Stimulated activated CD4-positive, alpha-beta T cell treated with anti-CD3 and anti-CD28 coated beads, Interleukin-2, amount 100 ng/mL, for 24 hours (primary cell): Measurements from ENCODE around the gene HEATR5A.
A peak's percentile ranks its signal among the peaks of the same experiment; 100 is the strongest.
"Not testable (repeated sequence)": the region's sequence is repeated elsewhere in the genome, so short reads cannot be mapped to it uniquely, and the experiment has no call there.

Experiments used
- DNase-seq, 2 donors: peaks; one replicate each; pipeline ENCODE4 v3.0.0-alpha.2; 2020

HEATR5A gene

DNA sequence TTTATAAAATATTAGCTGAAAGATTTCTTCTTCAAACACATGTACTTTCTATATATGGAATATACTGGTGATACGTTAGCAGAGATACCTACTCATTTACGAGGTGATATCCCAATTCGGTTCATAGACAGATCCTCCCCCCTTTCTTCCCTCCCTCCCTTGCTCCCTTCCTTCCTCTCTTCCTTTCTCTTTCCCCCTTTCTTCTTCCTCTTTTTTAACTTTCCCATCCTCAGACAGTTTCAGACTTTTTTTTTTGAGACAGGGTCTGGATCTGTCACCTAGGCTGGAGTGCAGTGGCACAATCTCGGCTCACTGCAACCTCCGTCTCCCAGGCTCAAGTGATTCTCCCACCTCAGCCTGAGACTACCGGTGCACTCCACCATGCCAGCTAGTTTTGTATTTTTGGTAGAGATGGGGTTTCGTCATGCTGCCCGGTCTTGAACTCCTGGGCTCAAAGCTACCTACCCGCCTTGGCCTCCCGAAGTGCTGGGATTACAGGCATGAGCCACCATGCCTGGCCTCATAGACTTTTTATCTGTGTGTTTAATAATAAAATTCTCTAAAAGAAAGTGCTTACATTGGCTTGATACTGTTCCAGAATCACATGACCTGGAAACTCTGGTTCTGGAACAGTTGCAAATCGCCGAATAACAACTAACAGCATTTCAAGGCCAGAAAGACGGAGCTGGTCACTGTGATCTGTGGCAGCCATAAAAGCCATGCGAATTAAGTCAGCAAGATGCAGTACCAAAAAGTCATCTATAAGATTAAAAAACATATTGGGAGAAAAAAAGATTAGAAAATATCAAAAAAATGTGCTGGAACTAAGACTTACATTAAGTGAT, 99.2 kb downstream of the HEATR5A start:
- DNase-seq, result no peak

- no peak for DNase-seq
Measured at GRCh38 chr14:31320216-31320615, 100.1 kb downstream of the HEATR5A start.

- DNase-seq, result no peak
Measured at GRCh38 chr14:31319701-31320100, 100.6 kb downstream of the HEATR5A start.

- DNase-seq, result no peak
Measured at GRCh38 chr14:31312934-31313333, 107.4 kb downstream of the HEATR5A start.

- DNase-seq, result not testable (repeated sequence)
Measured at GRCh38 chr14:31312370-31312769, 108.0 kb downstream of the HEATR5A start.

DNA sequence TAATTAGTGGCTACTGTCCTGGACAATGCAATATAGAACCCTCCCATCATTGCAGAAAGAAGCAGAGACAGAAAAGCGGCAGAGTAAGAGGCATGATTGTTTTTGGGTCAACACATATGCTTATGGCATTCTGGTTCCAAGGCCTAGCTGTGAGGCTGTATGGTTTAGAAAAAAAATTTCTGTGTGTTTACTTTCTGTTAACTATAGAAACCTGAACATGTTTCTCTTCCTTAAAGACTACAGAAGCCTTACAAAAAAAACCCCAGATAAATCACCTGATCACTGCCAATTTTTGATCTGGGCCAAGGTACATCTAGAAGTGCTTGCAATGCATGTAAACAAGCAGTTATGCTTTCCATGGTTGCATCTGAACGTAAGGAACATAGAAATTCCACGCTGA, 112.7 kb downstream of the HEATR5A start:
- no peak for DNase-seq

DNA sequence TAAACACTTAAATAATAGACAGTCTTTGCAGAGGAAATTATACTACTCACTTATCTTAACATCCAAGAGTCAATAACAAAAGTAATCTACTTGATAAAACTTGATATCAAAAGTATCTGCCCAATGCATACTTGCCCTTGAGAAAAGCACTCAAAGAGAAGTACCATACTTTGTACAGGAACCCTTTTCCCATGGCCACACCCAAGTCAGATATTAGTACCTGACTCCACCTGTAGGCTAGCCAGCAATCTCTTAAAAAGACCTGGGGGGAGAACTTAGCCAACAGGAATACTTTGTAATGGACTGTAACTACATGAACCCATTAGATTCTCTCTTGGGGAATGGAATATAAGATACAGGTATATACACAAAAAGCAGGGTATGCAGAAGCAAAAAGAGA, 113.2 kb downstream of the HEATR5A start:
- no peak for DNase-seq

- no peak for DNase-seq
Measured at GRCh38 chr14:31303654-31304053, 116.7 kb downstream of the HEATR5A start.

DNA sequence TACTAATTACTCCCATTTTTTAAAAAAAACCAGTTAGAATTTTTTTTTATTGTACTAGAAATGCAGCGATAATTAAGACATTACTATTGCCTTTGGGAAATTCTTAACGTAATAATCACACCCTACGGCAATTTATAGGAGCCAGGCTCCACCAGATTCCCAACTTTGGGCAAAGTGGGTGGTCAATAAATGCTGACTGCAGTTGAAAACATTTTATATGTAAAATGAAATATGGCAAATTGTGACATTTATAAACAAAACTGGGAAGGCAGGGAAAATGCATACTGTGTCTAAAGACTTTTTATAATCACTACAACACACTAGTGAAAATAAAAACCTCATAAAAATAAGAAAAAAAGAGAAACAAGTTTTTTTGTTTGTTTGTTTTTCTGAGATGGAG, 119.5 kb downstream of the HEATR5A start:
- DNase-seq, result no peak

- no peak for DNase-seq
Measured at GRCh38 chr14:31300296-31300695, 120.1 kb downstream of the HEATR5A start.

GRCh38 chr14:31297701-31298344, 122.5 kb downstream of the HEATR5A start:
- no peak for DNase-seq

- DNase-seq, result no peak
Measured at GRCh38 chr14:31297112-31297511, 123.2 kb downstream of the HEATR5A start.

DNA sequence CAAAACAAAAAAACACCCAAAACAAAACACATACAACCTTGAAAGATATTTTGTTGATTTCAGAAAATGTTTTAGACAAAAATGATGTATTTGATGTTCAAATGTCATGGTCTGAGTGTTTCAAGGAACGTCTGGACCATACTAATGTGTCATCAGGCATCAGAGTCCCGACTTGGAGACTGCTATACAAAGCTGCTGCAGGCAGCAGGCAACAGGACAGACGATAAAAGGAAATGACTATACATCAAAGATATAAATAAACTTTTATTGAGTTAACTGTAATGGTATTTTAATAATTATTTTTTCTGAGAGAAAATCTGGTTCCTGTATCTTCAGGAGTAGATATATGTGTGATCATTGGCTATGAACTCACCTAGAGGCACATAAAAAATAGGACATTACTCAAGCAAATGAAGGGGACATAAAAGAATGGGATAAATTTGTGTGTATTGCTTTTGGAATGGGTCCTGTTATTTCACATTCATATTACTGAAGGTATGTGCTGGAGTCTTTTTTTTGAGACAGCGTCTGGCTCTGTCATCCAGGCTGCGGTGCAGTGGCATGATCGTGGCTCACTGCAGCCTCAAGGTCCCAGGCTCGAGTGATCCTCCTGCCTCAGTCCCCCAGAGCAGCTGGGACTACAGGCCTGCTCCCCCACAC, 125.5 kb downstream of the HEATR5A start:
- no peak for DNase-seq

- DNase-seq, result no peak
Measured at GRCh38 chr14:31292937-31293616, 127.3 kb downstream of the HEATR5A start.

GRCh38 chr14:31291210-31291609, 129.1 kb downstream of the HEATR5A start:
- DNase-seq, result no peak

DNA sequence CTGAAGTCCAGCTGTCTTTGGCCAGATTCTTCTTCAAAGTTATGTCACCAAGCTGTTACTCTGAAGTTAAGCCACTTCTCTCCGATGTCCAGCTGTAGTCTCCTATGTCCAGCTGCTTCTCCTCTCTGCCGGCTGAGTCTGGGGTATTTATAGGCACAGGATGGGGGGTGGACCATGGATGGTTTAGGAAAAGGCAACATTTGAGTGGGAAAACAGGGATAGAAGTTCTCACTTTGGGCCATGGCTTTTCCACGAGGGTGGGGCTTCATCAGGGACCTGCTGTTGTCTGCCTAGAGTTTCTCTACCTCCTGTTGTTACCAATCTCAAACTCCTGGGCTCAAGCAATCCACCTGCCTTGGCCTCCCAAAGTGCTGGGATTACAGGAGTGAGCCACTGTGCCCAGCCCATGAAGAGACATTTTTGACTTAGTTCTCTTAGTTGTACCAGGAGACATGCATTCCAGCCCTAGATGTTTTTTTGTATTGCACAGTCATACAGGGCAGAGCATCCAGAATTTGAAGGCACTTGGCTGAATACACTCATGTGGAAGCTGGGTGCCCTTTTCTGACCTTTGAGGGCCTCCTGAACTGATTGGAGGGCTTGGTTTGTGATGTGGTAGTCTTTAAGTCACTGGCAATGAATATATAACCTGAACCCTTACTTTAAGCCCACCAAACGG, 132.9 kb downstream of the HEATR5A start:
- DNase-seq, result no peak

DNA sequence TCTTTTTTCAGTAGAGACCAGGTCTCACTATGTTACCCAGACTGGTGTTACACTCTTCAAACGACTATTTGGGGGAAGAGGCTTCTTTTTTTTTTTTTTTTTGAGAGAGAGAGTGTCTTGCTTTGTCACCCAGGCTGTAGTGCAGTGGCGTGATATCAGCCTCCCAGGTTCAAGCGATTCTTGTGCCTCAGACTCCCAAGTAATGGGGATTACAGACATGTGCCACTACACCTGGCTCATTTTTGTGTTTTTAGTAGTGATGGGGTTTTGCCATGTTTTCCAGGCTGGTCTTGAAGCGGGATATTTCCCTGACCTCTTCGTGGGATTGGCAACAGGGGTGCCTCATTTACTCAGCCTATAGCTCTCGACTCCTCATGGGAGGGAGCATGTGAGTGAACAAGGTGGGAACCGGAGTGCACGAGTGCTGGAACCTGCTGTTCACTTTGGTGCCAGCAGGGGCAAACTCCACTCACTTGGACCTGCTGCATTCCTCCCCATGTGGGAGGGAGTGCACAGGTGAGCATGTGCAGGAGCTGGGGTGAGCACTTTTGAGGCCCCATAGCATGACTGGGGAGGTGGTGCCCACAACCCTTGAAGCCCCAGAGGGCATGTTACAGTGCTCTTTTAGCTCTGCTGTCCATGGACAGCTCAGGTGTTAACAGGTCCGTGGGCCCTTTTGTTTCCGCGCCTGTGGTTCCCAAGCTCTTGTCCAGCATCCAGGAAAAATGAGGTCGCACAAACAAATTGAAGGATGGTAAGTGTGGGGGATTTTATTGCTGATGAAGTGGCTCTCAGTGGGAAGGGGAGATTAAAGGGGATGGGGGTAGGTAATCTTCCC, 133.7 kb downstream of the HEATR5A start:
- peak in 1 of 2 donors; percentile 33 for DNase-seq

DNA sequence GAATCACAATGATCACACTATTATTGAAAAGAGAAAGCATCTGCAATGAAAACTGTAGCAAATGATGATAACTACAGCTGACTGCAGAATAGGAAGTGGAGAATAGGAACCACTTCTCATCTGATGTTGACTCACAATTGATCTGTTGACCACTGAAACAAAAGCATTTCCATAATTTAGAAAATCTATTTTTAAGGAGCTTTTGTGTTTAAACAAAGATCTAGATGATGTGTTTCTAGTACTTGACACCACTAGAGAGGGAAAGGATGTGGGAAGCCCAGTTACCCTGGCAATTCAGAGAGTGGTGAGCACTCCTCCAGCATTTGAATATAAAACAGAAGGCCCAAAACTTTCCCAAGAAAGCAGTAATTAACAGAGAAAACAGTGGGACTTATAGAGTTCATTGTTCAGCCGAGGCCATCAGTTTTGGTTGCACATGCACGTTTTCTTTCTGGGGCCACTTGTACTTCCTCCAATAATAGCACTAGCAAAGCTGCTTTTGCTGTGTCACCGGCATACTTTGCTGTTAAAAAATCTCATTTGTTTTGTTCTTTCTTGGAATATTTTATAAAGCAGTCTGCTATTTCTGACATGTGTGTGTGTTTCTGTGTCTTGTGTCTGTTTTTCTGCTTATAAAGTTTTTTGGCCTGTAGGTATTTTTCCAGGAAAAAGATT, 136.6 kb downstream of the HEATR5A start:
- DNase-seq, result no peak

DNA sequence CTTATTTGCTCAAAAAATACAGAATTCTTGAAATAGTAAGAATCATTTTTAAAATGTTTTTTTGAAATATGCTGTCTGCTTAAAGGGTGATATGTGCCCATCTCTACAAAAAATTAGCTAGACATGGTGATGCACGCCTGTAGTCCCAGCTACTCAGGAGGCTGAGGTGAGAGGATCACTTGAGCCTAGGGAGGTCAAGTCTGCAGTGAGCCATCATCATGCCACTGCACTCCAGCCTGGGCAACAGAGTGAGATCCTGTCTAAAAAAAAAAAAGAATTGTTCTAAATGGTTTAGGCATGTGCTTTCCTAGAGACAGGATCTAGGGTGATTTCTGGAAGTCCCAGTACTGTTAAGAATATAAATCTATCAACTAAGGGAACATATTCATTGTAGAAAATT, 137.2 kb downstream of the HEATR5A start:
- DNase-seq, result no peak

- DNase-seq, result no peak
Measured at GRCh38 chr14:31280871-31281220, 139.5 kb downstream of the HEATR5A start.
